NK-92 (cell line): ENCODE results near the gene PRRT3.

Source experiments
- DNase-seq: peaks from one replicate; lab custom pipeline; 2025; ENCODE audit not compliant: unreplicated experiment; lab: John Stamatoyannopoulos, UW

Gene PRRT3

GRCh38 chr3:9951962-9952805 lies at the start of gene PRRT3:
TSS of gene PRRT3 (minus strand) at chr3:9952408. CDS start at chr3:9950115, 2,293 bp downstream.
- no peak for DNase-seq

DNA sequence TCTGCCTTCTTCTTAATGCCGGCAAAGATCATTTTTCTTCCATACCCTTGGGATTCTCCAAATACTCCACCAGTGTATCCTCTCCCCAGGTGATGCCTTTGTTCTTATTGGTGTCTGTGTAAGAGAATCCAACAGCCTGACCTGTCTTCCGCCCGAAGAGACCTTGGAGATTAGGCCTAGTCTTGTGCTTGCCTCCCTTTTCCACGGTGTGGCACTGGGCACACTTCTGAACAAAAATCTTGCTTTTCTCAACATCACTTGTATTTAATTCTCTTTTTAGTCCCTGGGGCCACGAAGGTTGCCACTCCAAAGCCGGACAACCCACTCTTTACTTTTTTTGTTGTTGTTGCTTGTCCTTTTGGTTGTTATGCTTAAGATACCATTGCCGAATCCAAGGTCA lies 48.5 kb upstream of the PRRT3 start:
- DNase-seq, result no peak

GRCh38 chr3:9994086-9994844 lies 42.1 kb upstream of the PRRT3 start:
- DNase-seq, result no peak

- DNase-seq, result no peak
These were observed 34.1 kb upstream of the PRRT3 start for GRCh38 chr3:9986230-9986725.

- no peak for DNase-seq
These were observed 28.0 kb upstream of the PRRT3 start for GRCh38 chr3:9980251-9980650.

DNA sequence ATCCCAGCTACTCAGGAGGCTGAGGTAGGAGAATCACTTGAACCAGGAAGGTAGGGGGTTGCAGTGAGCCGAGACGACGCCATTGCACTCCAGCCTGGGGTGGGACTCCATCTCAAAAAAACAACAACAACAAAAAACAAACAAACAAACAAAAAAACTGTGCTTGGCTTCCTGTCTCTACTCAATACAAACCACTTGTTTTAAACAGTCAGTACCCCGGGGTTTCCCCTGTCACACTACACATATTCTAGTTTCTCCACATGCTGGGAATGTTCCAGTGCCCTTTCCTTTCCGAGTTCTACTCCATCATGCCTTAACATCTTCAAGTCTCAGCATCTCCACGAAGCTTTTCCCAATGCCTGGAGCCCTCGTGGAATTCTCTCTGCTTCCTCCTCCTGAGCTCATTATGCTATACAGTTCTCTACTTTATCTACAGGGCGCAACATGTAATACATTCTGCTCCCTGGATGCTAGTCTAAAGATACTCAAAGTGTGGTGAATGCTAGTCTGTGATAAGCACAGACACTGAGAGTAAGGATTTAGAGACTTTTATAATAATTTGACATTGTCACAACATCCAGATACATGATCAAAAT lies 26.6 kb upstream of the PRRT3 start:
- no peak for DNase-seq

GRCh38 chr3:9976721-9977709 lies 24.8 kb upstream of the PRRT3 start:
- DNase-seq, result no peak

GRCh38 chr3:9970020-9970652 lies 17.9 kb upstream of the PRRT3 start:
- no peak for DNase-seq

DNA sequence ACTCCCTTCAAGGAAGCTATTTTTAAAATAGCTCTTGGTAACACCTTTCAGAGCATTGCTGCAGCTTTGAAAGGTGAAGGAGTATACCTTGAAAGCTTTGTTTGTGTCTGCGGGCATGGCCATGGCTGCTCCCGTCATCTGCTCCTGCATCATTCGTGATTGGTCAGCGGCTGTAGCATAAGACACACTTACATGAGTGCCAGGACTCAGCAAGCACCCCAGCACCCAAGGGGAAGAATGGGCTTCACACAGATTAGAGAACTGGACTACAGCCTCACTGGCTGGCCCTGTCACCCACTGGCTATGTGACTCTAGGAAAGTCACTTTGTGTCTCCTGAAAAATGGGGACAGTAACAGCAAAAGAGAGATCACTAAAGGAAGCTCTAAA lies 17.4 kb upstream of the PRRT3 start:
- no peak for DNase-seq

DNA sequence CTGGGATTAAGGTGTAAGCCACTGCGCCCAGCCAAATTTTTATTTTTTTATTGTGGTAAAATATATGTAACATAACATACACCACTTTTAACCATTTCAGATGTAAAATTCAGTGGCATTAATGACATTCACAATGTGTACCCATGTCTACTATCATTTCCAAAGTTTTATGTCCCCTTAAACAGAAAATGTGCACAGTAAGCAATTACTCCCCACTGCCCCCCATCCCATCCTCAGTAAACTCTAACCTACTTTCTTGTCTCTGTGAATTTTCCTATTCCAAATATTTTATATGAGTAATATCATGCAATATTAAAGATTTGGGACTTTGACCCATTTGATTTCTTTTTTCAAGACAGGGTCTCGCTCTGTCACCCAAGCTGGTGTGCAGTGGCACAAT lies 14.6 kb upstream of the PRRT3 start:
- no peak for DNase-seq

GRCh38 chr3:9965200-9965875 lies 13.1 kb upstream of the PRRT3 start:
- no peak for DNase-seq

DNA sequence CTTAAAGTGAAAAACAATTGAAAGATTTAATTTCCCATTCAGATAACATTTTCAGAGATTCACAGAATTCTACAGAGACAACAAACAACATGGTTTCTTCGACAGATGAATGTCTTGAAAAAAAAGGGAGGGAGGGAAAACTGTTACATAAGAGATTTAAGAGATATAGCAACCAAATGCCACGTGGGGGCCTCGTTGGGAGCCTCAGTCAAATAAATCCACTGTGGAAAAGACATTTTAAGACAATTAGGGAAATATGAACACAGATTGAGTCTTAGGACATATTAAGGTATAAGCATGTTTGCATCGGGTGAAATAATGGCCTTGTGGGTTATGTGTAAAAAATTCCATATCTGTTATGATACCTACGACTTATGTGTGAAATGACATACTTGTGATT lies 5.0 kb upstream of the PRRT3 start:
- DNase-seq, result no peak

DNA sequence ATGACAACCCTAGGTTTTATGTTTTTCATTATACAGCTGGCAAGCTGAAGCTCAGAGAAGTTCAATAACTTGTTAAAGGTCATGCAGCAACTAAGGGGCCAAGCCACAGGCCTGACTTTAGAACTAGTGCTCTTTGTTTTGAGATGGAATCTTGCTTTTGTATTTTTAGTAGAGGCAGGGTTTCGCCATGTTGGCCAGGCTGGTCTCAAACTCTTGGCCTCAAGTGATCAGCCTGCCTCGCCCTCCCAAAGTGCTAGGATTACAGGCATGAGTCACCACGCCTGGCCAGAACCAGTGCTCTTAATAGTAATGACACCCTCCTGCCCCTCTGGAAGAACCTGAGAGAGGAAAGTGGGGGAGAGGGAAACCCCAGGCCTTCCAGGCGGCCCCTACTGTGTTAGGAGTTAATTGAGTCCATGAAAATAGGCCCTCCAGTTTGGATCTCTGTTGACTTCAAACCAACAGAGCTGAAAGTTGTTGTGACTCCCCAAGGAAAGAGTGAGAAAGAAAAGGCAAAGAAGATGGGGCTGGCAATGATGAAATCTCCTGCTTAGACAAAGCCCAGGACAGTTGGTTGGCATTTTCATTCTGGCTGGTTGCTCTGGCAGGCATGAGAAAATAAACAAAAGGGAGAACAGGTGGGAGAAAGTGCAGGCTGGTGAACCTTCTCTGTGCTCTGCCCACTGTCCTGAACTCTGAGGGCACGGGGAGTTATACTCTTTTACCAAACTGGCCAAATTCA lies 3.6 kb upstream of the PRRT3 start:
- DNase-seq, result no peak

- no peak for DNase-seq
These were observed 2.9 kb upstream of the PRRT3 start for GRCh38 chr3:9955067-9955502.

DNA sequence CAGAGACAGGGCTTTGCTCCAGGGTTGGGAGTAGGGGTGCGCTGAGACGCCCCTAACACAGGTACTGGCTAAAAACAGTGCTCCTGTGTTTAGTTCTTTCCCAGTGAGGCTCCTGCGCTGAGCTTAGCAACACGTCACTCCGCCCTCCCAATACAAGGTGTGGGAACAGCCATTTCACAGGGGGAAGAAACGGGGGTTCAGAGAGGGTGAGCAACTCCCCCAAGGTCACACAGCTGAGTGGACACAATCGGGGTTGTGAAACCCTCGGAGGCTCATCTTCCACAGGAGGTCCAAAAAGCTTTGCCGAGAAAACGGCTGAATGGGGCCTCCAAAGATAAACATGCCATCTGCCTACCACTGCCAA lies 628 bp downstream of the PRRT3 start:
- DNase-seq, result no peak

- no peak for DNase-seq
These were observed 1.1 kb downstream of the PRRT3 start for GRCh38 chr3:9951126-9951525.

- DNase-seq, result no peak
These were observed 2.6 kb downstream of the PRRT3 start for GRCh38 chr3:9949626-9950025.

DNA sequence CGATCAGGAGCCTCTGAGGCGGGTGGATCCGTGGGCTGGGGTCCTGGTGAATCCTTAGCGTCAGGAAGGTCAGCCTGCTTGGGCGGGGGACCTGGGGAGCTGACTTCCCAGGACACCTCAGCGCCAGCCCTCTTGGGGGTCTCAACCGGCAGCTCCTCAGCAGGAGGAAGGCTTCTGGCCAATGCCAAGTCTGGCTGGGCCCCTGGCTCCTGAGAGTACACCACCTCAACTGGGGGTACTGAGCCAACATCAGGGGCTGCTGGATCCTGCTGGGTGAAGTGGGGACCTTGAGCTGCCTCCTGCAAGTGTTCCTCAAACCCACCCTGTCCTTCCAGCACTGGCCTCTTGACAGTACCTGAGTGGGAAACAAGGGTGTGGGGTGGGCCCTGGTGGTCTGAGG lies 3.1 kb downstream of the PRRT3 start:
- DNase-seq, result no peak

- no peak for DNase-seq
These were observed 3.6 kb downstream of the PRRT3 start for GRCh38 chr3:9948586-9948985.
